NB4 (cell line): ENCODE measurements around the gene ZBTB12.
"Not testable (repeated sequence)": the region's sequence is repeated elsewhere in the genome, so short reads cannot be mapped to it uniquely, and the experiment has no call there.

Experiments used
- DNase-seq: peaks from one replicate; pipeline ENCODE4 v3.0.0; 2010; ENCODE audit warnings: low read depth
- H3K4me3 ChIP-seq: one replicate; pipeline ENCODE4 v1.5.1; 2011; ENCODE audit warnings: mild to moderate bottlenecking, low read depth, low read length, moderate library complexity
- CTCF ChIP-seq: IDR thresholded peaks from one replicate; pipeline ENCODE4 v1.5.1; 2012; ENCODE audit warnings: low read depth, low read length
- MYC ChIP-seq: IDR thresholded peaks from 2 replicates; pipeline ENCODE4 v1.6.1; 2011; ENCODE audit warnings: low read depth, low read length
- POLR2A ChIP-seq: IDR thresholded peaks from 2 replicates; pipeline ENCODE4 v1.6.1; 2011; ENCODE audit warnings: mild to moderate bottlenecking; ENCODE audit not compliant: insufficient read length; ENCODE audit errors: extremely low read depth
- TF ChIP-seq, protein P1 (sequence below): IDR thresholded peaks from 2 replicates; pipeline ENCODE4 v1.6.1; 2011; ENCODE audit warnings: low read depth, low read length

ZBTB12 gene

DNA sequence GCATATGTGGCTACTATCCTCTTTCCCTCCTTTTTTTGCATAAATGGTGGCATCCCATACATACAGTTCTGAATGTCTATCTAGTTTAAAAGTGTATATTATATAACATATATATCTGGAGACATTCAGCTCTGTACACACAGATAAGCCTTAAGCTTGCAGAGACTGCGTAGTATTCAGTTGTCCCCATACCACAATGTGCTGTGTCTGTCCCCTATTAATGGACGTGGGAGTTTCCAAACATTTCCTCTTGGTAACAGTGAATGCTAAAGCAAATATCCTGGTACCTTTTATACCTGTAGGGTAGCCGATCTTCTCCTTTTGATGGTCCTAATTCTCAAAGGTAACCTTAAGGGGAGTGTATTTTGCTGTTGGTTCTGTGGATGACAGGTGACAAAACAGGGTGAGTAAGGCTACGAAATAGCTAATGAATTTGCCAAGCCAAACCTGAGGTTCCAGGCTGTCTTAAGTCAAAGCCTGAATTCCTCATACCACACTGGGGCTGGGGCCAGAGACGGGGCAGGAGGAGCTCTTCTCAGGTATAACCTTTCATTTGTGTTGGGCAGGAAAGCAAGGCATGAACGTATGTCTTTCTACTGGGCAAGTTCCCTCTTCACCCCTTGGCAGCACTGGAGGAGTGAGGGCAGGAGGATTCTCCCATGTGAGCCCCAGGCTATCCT, 17.9 kb upstream of the ZBTB12 start:
- TF ChIP-seq, protein P1, sequence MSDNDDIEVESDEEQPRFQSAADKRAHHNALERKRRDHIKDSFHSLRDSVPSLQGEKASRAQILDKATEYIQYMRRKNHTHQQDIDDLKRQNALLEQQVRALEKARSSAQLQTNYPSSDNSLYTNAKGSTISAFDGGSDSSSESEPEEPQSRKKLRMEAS: no peak
- TF ChIP-seq POLR2A (no peak), MYC (no peak), CTCF (no peak)
- DNase-seq: no peak
- H3K4me3 ChIP-seq: no peak overlapping the region

DNA sequence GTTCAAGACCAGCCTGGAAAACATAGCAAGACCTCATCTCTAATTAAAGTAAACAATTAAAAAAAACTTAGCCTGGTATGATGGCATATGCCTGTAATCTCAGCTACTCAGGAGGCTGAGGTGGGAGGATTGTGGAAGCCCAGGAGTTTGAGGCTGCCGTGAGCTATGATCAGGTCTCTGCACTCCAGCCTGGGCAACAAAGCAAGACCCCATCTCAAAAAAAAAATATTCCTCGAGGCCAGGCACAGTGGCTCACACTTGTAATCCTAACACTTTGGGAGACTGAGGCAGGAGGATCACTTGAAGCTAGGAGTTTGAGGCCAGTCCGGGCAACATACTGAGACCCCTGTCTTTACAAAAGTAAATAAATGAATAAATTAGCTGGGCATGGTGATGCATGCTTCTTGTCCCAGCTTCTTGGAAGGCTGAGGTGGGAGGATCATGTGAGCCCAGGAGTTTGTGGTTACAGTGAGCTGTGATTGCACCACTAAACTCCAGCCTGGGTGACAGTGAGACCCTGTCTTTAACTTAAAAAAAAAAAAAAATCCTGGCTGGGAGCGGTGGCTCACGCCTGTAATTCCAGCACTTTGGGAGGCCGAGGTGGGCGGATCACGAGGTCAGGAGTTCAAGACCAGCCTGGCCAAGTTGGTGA, 16.3 kb upstream of the ZBTB12 start:
- TF ChIP-seq POLR2A (no peak), MYC (no peak), CTCF (no peak)
- TF ChIP-seq, protein P1: no peak
- H3K4me3 ChIP-seq: no peak overlapping the region
- peak; percentile 56 for DNase-seq

DNA sequence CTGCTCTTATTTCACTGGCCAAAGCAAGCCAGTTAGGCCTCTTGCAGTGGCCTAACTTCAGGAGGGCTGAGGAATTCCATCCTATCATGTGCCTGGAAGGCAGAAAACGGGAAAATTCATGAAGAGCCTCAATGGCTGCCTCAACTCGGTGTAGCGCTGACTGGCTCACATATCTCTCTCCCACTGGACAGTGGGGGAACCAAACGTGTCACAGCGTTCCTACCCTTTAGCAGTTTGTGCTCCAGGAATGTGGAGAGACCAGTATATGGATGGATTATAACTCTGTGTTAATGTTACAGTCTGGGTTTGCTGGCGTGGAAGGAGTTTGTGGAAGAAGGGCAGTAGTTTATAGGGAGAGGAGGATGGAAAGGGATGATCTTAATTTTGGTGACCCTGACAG, 13.9 kb upstream of the ZBTB12 start:
- DNase-seq: no peak
- TF ChIP-seq MYC (no peak), CTCF (no peak), POLR2A (no peak)
- TF ChIP-seq, protein P1: no peak
- no peak overlapping the region for H3K4me3 ChIP-seq

DNA sequence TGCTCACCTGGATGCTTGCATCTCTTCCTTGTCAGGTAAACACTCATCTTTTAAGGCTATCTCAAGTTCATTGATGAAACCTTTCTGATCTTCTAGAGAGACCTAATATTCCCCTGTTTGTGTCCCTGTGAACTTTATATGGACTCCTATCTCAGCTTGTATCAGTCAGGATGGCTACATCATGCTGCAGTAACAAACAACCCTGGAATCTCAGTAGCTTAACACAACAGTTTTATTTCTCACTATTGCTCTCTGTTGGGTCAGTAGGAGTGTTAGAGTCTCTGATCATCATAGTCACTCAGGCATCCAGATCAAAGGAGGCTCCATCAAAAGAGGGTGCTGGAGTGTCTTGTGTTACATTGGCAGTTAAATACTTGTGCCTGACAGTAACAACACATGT, 13.5 kb upstream of the ZBTB12 start:
- no peak for DNase-seq
- TF ChIP-seq POLR2A: no peak
- TF ChIP-seq, protein P1: no peak
- no peak for TF ChIP-seq MYC
- TF ChIP-seq CTCF: no peak
- no peak overlapping the region for H3K4me3 ChIP-seq

GRCh38 chr6:31911826-31912585, 10.1 kb upstream of the ZBTB12 start:
- H3K4me3 ChIP-seq: no peak overlapping the region
- TF ChIP-seq CTCF (no peak), POLR2A (no peak), MYC (no peak)
- TF ChIP-seq, protein P1: no peak
- no peak for DNase-seq

GRCh38 chr6:31909298-31909697, 7.4 kb upstream of the ZBTB12 start:
- H3K4me3 ChIP-seq: not testable (repeated sequence)

More at GRCh38 chr6:31909298-31909697, 7.4 kb upstream of the ZBTB12 start:
- not testable (repeated sequence) for DNase-seq
